ENCODE results near the gene COL6A2.
"Not testable (repeated sequence)": the region's sequence is repeated elsewhere in the genome, so short reads cannot be mapped to it uniquely, and the experiment has no call there.

The COL6A2 gene

DNA sequence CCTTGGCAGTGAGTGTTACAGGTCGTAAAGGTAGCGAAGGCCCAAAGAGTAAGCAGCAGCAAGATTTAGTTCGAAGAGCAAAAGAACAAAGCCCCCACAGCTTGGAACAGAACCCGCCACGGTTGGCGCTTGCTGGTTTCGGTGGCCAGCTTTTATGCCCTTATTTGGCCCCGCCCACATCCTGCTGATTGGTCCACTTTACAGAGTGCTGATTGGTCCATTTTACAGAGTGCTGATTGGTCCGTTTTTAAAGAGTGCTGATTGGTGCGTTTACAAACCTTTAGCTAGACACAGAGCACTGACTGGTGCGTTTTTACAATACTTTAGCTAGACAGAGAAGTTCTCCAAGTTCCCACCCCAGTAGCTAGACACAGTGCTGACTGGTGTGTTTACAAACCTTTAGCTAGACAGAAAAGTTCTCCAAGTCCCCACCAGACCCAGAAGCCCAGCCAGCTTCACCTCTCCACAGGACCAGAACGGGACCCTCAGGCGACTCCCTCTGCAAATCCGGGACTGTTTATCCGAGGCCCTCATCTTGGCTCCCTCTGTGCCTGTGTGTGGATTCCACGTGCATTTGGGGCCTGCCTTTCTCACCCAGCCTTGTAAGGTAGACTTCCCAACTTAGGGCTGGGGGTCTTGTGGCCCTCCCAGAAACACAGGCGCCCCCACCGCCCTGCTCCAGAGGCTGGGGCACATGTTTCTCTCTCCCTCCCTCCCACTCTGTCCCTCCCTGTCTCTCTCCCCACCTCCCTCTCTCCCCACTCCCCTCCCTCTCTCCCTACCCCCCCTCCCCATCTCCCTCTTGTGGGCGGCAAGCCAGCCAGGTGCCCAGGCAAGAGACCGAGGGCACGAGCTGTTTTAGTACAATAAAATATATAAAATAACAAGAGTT lies 44.9 kb downstream of the COL6A2 start:
- no peak for DNase-seq (ENCODE audit: low read depth in 2 of 2)

DNA sequence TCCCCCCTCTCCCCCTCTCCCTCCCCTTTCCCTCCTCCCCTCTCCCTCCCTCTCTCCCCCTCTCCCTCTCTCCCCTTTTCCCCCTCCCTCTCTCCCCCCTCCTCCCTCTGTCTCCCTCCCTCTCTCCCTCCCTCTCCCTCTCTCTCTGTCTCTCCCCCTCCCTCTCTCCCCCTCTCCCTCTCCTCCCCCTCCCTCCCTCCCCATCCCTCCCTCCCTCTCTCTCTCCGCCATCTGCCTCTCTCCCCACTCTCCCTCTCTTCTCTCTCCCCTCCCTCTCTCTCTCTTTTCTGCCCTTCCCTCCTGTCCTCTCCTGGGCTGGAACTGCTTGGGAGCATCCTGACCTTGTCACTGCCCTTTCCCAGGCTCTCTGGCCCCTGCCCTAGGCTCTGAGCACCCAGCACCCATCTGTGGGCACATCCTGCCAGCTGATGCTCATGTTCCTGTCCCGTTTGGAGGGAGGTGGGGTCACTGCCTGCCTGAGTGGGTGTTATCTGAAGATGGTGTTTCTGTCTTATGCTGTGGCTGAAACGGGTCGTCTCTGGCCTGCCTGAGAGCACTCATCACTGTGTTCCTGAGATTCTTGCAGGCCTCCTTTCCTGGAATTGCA lies 46.7 kb downstream of the COL6A2 start:
- DNase-seq (ENCODE audit: low read depth in 2 of 2), result no peak

DNA sequence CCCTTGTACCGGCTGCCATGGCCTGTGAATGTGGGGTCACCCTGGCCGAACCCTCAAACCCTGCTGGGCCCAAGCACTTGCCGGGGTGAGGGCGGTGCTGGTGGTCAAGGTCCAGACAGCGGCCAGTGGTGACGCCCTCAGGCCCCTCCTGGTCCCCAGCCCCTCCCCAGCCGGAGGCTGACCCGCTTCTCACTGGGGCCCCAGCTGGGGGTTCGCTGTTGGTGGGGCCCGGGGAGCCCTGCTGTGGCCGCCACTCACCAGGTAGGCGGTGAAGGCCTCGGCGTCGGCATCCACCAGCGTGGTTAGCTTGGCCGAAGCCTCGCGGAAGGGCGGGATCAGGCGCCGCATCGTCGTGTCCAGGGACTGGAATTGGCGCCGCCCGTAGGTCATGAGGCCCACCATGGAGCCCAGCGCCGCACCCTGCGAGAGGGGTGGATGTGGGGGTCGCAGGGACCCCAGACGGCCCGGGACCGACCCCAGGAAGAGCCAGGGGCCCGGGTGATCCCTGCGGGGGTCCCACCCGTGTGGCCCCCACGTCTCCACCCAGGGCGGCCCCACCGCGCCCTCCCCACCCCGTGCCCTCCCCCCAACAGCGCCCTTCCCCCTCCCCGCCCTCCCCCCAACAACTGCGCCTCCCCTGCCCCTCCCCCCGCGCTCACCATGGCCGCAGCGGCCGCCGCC lies 47.4 kb downstream of the COL6A2 start:
- DNase-seq (ENCODE audit: low read depth in 2 of 2), result no peak

- DNase-seq (ENCODE audit: low read depth in 2 of 2), result no peak
Observed at GRCh38 chr21:46145840-46146691, 48.2 kb downstream of the COL6A2 start.

GRCh38 chr21:46146856-46147255 lies 48.9 kb downstream of the COL6A2 start:
- no peak for DNase-seq (ENCODE audit: low read depth in 2 of 2)

DNA sequence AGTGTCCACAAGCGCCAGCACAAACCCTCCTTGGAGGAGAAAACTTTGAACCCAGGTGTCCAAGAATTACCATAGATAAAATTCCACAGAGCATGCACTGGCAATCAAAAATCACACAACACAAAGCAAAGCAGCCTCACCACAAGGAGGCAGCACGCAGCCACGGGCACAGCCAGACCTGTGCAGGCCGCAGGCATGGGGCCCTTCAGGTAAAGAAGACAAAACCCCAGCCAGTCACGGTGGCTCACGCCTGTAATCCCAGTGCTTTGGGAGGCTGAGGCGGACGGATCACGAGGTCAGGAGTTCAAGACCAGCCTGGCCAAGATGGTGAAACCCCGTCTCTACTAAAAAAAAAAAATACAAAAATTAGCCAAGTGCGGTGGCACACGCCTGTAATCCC lies 49.5 kb downstream of the COL6A2 start:
- not testable (repeated sequence) for DNase-seq (ENCODE audit: low read depth in 2 of 2)

DNA sequence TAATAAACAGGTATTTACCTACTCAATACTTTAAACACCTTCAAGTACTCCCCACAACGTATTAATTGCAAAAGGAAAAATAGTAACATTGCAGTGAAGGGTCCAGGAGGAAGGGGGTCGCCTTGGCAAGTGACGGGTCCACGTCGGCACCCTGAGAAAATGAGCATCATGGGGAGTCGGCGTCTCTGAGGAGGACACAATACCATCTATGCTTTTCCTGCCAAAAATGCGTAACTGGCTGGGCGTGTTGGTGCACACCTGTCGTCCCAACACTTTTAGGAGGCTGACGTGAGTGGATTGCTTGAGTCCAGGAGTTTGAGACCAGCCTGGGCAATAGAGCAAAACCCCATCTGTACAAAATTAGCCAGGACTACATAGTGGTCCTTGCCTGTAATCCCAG lies 50.2 kb downstream of the COL6A2 start:
- no peak for DNase-seq (ENCODE audit: low read depth in 2 of 2)

GRCh38 chr21:46149205-46149901 lies 51.4 kb downstream of the COL6A2 start:
- no peak for DNase-seq (ENCODE audit: low read depth in 2 of 2)

GRCh38 chr21:46150073-46150472 lies 52.2 kb downstream of the COL6A2 start:
- DNase-seq (ENCODE audit: low read depth in 2 of 2), result no peak

- DNase-seq (ENCODE audit: low read depth in 2 of 2), result no peak
Observed at GRCh38 chr21:46150491-46151121, 52.7 kb downstream of the COL6A2 start.

DNA sequence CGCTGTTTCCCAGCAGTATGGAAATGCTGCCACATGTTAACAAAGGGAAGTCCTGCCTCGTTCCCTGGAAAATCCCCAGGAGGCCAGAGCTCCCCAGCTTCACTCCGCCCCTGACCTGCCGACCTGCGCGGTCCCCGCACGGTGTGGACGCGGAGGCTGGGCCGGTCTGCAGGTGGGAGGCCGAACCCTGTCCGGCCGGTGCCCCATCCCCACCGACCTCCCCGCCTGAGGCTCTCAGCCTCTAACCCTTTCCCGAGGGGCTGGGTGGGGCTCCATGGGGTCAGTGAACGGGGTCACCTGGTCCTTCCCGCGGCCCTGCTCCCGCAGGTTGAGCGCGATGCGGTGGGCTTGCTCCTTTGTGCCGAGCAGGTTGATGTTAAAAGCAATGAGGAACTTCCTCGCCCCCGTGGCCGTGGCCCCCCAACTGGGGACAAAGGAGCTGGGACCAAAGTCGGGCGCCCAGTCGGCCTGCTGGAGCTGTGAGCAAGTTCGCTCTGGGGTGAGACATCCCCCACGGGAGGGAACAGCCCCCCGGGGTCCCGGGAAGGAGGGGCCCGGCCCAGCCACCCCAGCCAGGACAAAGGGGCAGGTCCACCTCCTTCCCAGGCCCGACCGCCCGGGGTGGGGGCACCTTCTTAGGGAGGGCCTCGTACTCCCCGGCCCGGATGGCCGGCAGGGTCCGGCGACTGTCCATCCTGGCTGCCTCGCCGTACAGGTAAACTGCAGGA lies 53.5 kb downstream of the COL6A2 start:
- DNase-seq (ENCODE audit: low read depth in 2 of 2), result no peak

DNA sequence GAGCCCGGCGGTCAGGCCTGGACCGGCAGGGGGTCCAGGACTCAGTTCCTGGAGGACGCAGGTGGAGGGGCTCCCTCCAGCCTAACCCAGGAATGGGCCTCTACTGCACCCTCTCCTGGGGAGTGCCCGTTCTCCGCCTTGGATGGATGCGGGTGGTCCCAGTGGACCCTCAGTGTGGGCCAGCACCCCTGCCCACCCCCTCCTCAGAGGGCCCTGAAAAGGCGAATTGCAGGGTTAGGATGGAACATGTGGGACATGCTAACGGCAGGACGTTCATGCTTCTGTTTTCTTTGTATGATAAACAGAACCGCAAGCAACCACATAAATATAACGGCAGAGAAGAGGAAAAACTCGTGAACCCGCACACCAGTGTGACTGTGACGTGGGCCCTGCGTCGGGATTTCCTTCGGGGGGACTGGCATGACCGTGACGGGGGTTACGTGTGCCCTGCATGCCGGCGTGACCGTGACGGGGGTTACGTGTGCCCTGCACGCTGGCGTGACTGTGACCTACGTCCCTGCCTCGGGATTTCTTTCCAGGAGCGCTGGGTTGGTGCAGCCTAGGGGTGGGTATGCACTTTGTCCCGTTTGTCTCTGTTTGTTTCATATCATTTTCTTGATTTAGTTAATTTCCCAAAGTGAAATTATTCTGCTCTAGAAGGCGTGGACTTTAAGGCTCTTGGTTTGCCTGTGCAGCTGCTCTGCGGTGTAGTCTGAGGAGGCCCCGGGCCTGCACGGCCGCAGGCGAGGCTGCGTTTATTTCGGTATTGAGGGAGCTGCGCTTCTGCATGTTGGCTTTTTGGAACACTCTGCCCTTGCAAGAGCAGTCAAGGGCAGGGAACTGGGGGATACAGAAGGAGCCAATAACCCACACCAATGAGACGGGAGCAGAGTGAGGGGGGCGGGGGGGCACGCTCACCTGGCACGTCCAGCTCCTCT lies 54.3 kb downstream of the COL6A2 start:
- DNase-seq (ENCODE audit: low read depth in 2 of 2), result no peak

- no peak for DNase-seq (ENCODE audit: low read depth in 2 of 2)
Observed at GRCh38 chr21:46152927-46153246, 55.0 kb downstream of the COL6A2 start.

DNA sequence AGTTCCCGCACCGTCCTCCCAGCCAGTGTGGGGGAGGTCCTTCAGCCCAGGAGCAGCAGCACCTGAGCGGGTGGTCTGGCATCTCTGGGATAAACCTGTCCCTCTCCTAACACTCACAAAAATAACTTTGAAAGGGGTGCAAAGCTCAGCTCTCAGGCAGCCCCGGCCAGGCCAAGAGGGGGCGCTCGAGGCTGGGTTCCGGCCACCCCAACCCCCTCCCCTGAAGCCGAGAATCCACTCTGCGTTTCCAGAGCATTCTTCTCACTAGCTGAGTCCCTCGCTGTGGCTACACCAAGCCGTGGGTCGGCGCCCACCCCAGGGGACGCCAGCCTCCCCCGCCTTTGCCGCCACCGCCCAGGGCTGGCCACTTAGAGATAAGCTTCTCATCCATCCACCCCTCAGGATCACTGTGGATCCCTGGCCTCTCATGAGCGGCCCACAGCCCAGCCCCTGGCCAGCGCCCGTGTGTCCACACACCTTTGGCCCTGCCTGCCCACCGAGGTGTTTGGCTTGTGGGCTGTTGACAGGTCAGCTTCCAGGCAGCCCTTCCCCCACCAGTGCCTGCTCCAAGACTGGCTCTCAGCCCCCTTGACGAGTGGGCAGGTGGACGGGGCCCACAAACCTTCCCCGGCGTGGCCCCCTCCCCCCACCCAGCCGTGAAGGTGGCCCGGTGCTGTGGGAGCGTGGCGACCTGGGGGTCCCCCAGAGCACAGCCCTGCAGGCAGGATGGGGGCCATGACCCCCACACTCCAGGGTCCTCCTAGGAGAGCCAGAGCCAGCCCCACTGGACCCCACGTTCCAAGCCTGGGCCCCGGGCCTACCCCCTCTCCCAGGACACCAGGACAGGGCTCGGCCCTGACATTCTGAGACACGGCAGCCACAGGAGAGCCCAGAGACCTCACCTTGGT lies 55.6 kb downstream of the COL6A2 start:
- no peak for DNase-seq (ENCODE audit: low read depth in 2 of 2)

GRCh38 chr21:46154155-46154954 lies 56.4 kb downstream of the COL6A2 start:
- no peak for DNase-seq (ENCODE audit: low read depth in 2 of 2)

DNA sequence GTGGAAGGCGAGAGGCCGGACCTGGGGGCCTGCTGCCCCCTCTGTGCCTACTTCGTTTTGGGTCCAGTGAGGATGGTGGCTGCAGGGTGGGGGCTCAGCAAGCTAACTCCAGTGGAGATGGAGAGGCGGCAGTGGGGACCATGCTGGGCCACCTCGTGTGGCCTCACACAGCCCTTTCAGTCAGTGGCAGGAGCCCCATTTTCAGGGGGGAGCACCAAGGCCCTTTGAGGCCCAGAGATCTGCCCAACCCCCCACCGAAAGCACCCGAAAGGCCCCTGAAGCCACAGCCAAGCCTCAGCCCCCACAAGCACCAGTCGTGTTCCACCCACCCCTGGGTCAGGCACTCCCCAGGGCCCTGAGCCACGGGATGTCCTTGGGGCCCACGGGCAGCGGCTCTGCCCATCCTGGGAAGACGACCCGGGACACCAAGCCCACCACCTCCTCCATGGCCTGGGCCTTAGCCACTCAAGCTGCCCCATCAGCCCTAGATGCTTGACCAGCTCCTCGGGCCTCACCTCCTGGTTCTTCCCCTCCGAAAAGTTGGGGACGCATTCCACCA lies 57.1 kb downstream of the COL6A2 start:
- no peak for DNase-seq (ENCODE audit: low read depth in 2 of 2)

All from fibroblast of skin of left quadriceps (primary cell).